GM19035 (cell line): Measurements from ENCODE around the gene STK11.

Source experiments
- ATAC-seq: cut with Tn5 transposase; IDR thresholded peaks from one replicate; pipeline ENCODE4 v1.9.1; 2021; ENCODE audit not compliant: unreplicated experiment

The STK11 gene

DNA sequence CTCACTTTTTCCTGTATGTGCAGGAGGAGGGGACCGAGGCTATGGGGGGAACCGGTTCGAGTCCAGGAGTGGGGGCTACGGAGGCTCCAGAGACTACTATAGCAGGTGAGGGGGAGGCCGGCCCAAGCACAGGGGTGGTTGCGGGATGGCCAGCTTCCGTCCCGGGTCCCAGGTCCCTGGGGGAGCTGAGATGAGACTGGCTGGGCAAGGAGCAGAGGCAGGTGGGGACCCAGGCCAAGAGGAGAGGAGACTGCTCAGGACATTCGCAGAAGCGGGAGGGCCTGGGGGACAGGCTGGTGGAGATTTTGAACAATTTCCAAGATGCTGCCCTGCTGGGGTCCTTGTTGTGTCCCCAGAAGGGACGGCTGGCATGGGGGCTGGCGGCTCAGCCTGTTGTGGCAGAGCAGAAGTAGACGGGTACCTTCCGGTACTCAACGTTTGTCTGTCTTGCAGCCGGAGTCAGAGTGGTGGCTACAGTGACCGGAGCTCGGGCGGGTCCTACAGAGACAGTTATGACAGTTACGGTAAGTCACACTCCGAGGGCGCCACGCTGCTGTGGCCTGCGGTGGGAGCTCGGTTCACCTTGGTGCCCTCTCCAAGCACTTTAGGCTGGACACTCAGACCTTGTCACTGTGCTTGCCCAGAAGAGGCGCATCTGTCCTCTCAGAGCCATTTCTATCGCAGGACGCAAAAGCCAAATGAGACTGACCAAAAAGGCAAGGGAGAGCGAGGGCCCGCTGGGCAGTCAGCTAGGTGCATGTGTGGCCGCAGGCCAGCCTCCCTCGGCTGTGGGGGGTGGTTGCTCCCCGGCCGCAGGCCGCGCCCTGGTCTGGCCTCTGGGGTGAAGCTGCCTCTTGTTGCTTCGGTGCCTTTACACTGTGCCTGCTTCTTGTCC, 66.2 kb downstream of the STK11 start:
- ATAC-seq: no peak

DNA sequence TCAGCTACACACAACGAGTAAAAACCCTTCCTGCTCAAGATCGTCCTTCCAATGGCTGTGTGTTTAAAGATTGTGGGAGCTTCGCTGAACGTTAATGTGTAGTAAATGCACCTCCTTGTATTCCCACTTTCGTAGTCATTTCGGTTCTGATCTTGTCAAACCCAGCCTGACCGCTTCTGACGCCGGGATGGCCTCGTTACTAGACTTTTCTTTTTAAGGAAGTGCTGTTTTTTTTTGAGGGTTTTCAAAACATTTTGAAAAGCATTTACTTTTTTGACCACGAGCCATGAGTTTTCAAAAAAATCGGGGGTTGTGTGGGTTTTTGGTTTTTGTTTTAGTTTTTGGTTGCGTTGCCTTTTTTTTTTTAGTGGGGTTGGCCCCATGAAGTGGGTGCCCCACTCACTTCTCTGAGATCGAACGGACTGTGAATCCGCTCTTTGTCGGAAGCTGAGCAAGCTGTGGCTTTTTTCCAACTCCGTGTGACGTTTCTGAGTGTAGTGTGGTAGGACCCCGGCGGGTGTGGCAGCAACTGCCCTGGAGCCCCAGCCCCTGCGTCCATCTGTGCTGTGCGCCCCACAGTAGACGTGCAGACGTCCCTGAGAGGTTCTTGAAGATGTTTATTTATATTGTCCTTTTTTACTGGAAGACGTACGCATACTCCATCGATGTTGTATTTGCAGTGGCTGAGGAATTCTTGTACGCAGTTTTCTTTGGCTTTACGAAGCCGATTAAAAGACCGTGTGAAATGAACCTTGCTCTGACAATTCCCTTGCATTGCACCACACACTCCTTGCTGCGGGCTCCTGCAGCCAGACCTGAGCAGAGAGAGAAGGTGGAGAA, 67.1 kb downstream of the STK11 start:
- no peak for ATAC-seq

DNA sequence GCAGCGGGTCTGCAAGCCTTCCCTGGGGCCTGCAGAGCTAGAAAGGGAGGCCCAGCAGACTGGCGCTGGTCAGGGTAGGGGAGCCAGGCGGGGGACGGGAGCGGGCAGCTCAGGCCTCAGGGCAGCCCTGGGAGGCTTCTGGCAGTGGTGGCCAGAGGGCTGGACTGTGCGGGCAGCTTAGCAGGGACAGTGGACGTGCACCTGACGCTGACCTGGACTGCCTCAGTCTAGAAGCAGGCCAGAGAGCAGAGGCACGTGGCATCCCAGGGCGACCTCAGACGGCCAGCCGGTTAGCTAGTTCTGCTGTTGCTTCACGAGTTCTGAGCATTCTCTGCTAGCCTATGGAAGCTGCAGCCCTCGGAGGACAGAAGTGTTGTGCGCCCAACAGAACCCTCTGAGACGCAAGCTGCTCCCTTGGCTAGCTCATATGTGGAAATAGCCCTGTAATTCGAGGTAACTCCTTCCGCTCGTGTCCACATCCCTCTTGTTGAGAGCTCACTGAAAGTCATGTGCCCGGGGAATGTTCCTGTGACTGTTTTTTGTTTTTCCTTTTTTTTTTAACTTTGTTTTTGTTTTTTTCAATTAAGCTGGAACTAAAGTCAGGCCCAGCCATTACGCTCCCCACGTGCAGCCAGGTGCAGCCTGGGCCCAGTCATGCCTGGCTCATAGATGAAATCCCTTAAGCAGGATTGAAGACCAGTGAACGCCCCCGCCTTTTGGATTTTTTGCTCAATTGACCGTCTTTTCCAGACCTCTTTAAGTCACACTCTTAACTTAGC, 67.9 kb downstream of the STK11 start:
- ATAC-seq: no peak

DNA sequence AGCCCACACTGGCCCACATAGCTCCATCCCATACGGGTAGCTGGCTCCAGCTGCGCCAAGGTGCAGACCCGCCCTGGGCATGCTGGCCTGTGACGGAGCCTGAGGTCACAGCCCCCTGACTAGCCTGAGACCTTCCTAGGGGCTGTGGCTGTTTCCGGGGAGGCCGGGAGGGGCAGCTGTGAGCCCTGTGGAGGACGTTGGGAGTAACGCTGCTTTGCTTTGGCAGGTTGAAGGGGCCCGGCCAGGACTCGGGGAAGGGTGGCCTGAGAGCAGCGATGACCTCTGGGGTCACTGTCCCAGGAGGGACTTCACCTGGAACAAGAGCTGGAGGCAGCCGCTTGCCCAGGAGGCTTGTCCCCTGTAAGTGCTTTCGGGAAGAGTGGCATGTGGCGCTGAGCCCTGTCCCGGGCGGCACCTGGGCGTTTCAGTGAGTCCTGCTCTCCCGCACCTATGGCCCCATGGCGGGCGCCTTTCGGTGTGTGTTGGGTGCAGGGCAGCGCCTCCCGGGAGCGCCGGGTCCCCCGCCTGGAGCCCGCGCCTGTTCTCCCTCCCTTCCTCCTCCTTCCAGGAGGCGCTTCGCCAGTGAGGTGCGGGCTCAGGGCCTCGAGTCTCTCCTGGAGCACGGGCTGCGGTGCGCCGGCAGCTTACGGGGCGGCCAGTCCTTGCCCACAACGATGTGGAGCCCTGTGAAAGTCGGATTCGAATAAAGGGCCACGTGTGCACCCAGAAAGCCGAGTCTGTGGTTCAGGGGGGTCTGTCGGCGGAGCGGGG, 68.7 kb downstream of the STK11 start:
- no peak for ATAC-seq

DNA sequence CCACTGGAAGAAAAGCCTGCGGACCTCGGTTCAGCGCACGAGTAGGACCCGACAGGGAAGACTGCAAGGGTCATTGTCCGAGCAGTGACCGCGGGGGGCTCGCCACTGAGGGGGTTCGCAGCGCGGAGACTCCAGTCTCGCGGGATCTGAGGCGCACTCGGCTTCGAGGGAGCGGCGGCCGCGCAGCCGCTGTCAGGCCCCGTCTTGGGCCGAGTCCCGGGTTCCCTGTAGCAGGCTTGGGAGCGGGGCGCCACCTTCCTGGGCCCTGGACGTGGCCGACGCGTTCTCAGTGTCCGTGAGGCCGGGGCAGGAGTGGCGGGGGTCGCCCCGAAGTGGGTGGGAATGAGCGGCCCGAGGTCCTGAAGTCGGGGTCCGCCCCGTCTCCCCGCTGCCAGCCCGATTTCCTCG, 69.3 kb downstream of the STK11 start:
- ATAC-seq: no peak

DNA sequence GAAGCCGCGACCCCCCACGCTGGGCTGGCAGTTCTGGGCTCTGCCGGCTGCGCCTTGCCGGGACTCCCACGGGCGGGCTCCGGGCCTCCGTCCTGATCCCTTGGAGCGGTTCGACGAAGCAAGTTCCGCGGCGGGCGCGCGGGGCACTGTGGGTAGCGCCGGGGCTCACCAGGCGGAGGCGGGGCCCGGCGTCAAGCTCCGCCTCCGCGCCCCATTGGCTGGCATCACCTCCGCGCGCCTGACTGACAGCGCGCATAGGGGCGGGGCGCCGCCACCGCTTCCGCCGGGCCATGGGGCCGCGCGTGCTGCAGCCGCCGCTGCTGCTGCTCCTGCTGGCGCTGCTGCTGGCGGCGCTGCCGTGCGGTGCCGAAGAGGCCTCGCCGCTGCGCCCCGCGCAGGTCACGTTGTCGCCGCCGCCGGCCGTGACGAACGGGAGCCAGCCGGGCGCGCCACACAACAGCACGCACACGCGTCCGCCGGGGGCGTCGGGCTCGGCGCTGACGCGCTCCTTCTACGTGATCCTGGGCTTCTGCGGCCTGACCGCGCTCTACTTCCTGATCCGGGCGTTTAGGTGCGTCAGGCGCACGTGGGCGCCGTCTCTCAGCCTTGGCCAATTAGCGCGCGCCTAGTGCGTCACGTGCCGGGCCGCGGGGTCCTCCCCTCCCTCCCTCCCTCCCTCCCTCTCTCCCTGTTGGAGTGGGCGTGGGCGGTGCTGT, 69.8 kb downstream of the STK11 start, which contains the start of gene FAM174C:
Gene FAM174C (plus strand): TSS at position 271 of the 716 bp plus-strand sequence. CDS start 20 bp downstream, at position 291.
- ATAC-seq: peak; percentile 75

DNA sequence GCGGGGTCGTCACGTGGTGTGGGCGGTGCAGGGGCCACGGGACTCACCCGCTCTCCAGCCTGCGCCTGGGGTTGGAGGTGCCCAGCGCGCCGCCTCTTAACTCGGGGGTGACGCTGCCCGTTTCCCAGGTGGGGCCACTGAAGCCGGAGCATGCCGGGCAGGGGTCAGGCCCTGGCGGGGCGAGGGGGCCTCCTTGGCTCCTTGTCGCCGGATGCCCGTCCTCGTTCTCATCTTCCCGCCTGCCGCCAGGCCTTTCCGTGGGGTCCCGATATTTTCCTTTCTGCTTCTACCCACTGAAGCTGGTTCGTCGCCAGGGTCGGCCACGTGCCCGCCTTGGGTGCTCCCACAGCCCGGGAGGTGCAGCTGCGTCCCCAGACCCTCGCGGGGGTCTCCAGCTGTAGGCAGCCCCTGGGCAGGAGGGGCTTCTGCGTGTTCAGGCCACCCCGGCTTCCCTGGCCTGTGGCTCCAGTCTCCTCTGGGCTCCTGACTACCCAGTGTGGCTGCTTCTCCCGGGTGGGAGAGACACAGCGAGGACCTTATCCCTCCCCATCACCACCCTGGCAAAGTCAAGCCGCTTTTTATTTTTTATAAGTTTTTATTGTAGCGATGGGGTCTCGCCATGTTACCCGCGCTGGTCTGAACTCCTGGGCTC, 70.5 kb downstream of the STK11 start:
- no peak for ATAC-seq

DNA sequence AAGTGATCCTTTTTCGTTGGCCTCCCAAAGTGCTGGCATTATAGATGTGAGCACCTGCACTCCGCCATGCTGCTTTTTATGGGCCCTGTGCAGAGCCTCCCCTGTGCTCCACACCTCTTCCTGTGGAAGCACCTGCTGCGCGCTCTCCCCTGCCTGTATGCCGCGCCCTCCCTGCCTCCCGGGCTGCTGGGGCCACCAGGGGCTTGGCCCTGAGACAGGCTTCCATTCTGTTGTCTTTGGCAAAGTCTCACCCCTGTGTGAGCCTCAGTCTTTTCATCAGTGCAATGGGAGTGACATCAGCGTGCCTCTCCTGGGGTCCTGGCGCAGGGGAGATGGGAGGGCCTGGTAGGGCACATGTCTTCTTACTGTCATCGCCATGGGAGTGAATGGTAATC, 71.0 kb downstream of the STK11 start:
- ATAC-seq: no peak

DNA sequence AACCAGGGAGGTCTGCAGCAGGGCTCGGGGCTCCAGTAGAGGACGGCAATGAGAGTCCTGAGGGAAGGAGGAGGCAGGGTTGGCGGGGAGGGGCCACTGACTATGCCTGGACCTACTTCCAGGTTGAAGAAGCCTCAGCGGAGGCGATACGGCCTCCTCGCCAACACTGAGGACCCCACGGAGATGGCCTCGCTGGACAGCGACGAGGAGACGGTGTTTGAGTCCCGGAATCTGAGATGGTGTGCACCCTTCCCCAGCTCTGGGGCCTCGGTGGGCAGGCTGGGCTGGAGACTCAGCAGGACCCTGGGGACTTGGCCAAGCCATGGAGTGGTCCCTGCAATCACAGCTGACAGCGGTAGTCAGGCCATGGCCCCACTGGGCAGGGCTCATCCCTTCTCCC, 71.5 kb downstream of the STK11 start:
- ATAC-seq: no peak
